ENCODE data around the gene ZNF155.

The ZNF155 gene

DNA sequence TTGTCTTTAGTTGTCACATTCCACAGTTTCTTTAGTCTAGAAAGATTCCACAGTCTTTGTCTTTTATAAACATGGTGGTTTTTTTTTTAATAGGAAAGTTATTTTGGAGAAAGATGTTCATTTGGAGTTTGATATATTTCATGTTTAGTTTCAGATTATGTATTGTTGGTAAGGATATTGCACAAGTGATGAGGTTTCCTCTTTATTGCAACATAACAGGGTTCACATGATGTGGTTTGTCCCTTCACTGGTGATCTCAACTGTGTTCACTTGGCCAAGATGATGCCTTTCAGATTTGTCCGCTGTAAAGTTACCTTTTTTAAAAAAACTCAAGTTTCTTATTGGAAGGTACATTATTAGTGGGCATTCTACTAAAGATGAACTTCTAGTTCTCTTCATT is 22.0 kb downstream of the ZNF155 start:
- DNase-seq = no peak

DNA sequence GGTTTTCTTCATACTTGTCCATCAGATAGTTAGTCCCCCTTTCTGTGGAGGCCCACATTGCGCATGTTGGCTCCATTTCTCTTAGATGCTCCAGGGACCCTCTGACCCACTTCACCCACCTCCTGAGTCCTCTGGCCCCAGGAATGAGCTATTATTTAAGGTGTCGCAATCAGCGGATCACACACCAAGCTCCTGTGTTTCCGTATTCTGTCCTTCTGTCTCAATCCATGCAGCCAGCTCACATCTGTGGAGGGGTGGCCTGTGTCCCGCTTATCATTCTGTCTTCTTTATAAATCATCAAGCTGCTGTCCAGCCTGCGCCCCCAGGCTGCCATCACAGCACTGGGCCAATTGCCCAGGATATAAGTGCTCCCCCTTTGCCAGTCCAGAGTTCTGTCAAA is 23.5 kb downstream of the ZNF155 start:
- DNase-seq = no peak

DNA sequence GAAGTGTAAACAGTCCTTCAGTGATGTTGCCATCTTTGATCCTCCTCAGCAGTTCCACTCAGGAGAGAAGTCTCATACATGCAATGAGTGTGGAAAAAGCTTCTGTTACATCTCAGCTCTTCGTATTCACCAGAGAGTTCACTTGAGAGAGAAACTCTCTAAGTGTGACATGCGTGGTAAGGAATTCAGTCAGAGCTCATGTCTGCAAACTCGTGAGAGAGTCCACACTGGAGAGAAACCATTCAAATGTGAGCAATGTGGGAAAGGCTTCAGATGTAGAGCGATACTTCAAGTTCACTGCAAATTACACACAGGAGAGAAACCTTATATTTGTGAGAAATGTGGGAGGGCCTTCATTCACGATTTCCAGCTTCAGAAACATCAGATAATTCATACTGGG is 26.5 kb downstream of the ZNF155 start:
- DNase-seq = no peak

DNA sequence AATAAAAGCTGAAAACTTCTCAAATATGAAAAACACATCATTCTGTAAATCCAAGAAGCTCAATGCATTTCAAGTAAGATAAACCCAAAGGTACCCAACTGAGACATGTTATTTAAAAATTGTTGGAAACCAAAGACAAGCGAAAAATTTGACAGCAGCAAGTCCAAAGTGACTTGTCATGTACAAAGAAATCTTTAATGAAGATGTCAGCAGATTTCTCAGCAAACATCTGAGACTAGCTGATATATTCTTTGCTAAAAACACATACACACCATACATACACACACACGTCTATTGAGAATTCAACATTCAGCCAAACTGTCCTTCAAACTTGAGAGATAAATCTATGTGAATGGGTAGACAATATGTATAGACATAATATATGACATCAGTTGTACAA is 35.5 kb downstream of the ZNF155 start:
- no peak for DNase-seq

DNA sequence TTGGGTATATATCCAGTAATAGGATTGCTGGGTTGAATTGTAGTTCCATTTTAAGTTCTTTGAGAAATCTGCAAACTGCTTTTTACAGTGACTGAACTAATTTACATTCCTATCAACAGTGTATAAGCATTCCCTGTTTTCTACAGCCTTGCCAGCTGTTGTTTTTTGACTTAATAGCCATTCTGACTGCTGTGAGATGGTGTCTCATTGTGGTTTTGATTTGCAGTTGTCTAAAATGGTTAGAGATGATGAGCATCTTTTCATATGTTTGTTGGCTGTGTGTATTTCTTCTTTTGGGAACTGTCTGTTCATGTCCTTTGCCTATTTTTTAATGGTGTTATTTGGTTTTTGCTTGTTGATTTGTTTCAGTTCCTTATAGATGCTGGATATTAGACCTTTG is 37.2 kb downstream of the ZNF155 start:
- DNase-seq = no peak

DNA sequence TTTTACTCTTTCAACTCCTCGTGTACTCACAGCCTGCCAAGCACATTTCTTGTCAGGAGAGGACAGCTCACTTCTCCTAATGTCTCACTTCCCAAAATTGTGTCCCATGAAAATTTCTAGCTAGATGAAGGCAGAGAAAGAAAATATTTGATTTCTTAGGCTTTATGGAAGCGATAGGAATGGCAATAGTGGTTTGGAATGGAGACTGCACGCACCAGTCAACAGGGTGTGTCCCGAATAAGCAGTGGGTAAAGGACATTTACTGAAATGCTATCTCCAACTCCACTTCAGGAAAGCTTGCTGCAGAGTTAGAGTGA is 40.9 kb downstream of the ZNF155 start:
- DNase-seq = no peak

DNA sequence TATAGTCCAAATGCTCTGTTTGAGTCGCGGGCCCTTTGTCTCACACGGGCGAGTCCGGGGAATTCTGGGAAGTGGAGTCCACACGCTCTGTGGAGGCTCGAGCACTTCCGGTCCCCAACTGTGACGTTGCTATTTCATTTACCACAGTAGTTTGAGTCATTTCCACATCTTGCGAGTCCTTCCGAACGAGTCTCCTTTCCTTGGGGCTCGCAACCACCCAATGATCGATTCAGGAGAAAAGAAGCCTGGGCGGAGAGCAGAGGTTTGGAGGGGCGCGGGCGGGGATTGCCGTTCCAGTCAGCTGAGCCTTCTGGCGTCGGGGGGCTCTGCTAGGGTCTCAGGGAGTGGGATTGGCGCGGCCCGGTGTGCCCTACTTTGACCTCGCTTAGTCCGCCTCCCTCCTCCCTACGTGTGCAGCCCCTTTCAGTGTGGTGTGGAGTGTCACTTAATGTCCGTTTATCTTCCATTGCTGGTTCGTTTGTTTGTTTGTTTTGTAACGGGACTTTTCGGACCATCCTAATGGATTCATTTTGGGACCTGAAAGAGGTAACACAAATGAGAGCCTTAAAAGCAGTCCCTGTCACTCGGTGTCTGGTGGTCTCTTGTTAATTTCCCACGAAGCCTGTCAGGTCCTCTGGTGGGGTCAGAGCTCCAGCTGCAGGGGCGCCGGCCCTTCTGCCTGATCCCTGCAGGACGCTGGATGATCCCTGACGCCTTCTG is 41.4 kb downstream of the ZNF155 start, which contains the start of gene ZNF222:
TSS of gene ZNF222 (plus strand) at position 163 of the 720 bp plus-strand sequence. CDS start at position 221, 58 bp downstream.
- DNase-seq = peak; percentile 55

DNA sequence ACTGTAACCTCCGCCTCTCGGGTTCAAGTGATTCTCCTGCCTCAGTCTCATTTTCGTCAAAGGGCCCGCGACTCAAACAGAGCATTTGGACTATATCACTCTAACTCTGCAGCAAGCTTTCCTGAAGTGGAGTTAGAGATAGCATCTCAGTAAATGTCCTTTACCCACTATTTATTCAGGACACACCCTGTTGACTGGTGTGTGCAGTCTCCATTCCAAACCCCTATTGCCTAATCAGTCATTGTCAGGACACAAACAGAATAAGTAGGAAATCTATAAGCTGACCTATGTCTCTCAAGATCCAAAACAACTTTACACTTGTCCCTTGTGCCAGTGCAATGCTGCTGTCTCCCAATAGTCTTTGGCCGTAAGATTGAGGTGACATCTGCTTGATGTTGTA is 42.6 kb downstream of the ZNF155 start:
- DNase-seq = no peak

DNA sequence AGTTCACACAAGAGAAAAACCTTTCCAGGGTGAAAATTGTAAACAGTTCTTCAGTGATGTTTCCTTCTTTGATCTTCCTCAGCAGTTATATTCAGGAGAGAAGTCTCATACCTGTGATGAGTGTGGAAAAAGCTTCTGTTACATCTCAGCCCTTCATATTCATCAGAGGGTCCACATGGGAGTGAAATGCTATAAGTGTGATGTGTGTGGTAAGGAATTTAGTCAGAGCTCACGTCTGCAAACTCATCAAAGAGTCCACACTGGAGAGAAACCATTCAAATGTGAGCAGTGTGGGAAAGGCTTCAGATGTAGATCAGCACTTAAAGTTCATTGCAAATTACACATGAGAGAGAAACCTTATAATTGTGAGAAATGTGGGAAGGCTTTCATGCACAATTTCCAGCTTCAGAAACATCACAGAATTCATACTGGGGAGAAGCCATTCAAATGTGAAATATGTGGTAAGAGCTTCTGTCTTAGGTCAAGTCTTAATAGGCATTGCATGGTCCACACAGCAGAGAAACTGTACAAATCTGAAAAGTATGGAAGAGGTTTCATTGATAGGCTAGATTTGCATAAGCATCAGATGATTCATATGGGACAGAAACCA is 48.1 kb downstream of the ZNF155 start:
- DNase-seq = no peak

DNA sequence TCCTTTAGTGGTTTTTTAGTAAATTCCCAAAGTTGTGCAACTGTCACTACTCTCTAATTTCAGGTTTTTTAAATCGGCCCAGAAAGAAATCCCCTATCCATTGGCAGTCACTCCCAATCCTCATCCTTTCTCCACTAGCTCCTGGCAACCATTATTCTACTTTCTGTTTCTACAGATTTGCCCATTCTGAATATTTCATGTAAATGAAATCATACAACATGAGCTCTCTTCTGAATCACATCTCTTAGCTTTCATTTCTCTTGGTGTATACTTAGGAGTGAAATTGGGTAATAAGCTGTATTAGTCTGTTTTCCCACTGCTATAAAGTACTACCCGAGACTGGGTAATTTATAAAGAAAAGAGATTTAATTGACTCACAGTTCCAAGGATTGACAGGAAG is 58.2 kb downstream of the ZNF155 start:
- no peak for DNase-seq
